Naive thymus-derived CD8-positive, alpha-beta T cell (primary cell): ENCODE data around the gene RNF150. TPM values are rescaled to one million over a fixed set of nuclear protein-coding genes. Genes with fewer than 3 reads are reported as not detected.
A peak's percentile ranks its signal among the peaks of the same experiment; 100 is the strongest.
"Not testable (repeated sequence)": the region's sequence is repeated elsewhere in the genome, so short reads cannot be mapped to it uniquely, and the experiment has no call there.

Experiments used
- ATAC-seq, 2 donors: fragments of 150-1000 bp; cut with Tn5 transposase in 1 of 2; sonication (Bioruptor Pico), chemical (Tn5 transposase) in 1 of 2; 1 replicate in 1 of 2; 2 replicates in 1 of 2; pipeline ENCODE4 v1.10.0; 2021; ENCODE audit warnings: mild to moderate bottlenecking in 2 of 2, moderate library complexity in 2 of 2
- POLR2A ChIA-PET: fragments of 350-600 bp; sonication (Branson Sonifier 250); formaldehyde crosslinking; loops from one replicate; lab custom pipeline; 2021; ENCODE audit warnings: antibody characterized with exemption; lab: Charles Lee
- DNase-seq, 10 donors: peaks; one replicate each; pipeline versions ENCODE4 v3.0.0 to v3.0.0-alpha.2; 2020 to 2022
- H3K27ac Mint-ChIP-seq, 10 donors: one replicate each; pipeline ENCODE4 v1.8.0; 2020 to 2022; ENCODE audit warnings: mild to moderate bottlenecking in 10 of 10, mixed read lengths in 10 of 10, moderate library complexity in 4 of 10, inconsistent platforms in 1 of 10
- H3K27me3 Mint-ChIP-seq, 5 donors: one replicate each; pipeline ENCODE4 v1.8.0; 2021 to 2022; ENCODE audit warnings: mixed read lengths in 5 of 5
- H3K36me3 Mint-ChIP-seq, 3 donors: one replicate each; pipeline ENCODE4 v1.8.0; 2020 to 2022; ENCODE audit warnings: mixed read lengths in 3 of 3, mild to moderate bottlenecking in 2 of 3, inconsistent platforms in 1 of 3
- H3K4me1 Mint-ChIP-seq, 4 donors: one replicate each; pipeline ENCODE4 v1.8.0; 2021 to 2022; ENCODE audit warnings: mixed read lengths in 4 of 4
- H3K4me3 Mint-ChIP-seq, 10 donors: one replicate each; pipeline ENCODE4 v1.8.0; 2020 to 2022; ENCODE audit warnings: mild to moderate bottlenecking in 10 of 10, mixed read lengths in 10 of 10, moderate library complexity in 6 of 10, inconsistent platforms in 1 of 10
- H3K9me3 Mint-ChIP-seq, 9 donors: one replicate each; pipeline ENCODE4 v1.8.0; 2020 to 2022; ENCODE audit warnings: mixed read lengths in 9 of 9, mild to moderate bottlenecking in 3 of 9, inconsistent platforms in 1 of 9, moderate library complexity in 1 of 9
- polyA plus RNA-seq, 3 donors: library from polyadenylated mRNA; unstranded; fragments of 300-500 nt; fragmentation: Illumina TruSeq; gene quantifications; one replicate each; pipeline ENCODE4 v1.2.3, GENCODE V29; 2021
- total RNA-seq, 8 experiments: library from RNA in 2 of 8; stranded (reverse) in 2 of 8; gene quantifications; one replicate each; pipeline ENCODE4 v1.2.3 and lab custom pipeline; 2021 to 2026

Gene RNF150
- not detected for total RNA-seq
- polyA plus RNA-seq: not detected
- total RNA-seq (lab: John Stamatoyannopoulos, UW): 0 to 0.60 (median 0) reads per million in 6 experiments

DNA sequence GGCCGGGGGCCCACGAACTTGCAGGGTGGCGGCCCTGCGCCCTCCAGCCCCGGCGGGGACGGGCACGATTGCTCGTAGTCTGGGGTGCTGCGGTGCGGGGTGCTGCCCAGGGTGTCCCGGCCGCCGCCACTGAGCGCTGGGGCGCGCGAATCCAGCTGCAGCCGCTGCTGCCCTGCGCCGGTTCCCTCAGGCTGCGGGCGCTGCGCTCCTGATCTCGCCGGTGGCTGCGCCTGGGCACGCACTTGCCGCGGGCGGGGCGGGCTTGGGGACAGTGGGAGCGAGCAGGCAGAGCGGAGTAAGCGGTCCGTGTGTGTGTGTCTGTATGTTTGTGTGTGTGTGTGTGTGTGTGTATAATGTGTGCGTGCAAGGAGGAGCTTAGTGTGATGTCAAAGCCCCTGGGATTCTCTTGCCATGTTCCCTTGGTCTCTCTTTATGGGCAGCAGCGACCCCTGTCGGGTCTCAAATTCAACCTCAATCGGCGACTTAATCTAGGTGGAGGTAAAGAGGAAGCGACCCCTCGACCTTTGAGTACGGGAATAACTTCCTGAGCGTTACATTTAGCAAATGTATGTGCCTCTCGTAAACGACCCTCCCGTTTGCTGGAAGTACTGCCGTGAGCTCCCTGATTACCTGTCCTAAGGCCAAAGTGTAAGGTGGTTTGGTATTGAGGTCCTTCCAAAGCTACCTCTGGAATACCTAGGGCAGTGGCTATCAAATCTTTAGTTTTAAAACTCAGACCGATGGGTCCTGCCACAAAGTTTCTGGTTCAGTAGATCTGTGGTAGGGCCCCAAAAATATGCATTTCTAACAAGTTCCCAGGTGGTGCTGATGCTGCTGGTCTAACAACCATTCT lies at the start of gene RNF150:
Gene RNF150, minus strand, starts transcription at position 324 of the 853 bp plus-strand sequence.
- H3K36me3 Mint-ChIP-seq: no peaks in the 10 kb centered on the region
- peak within 1 kb of the TSS; percentile 77 to 90 (median 86) for H3K4me3 Mint-ChIP-seq
- peak within 1 kb of the TSS in 1 of 10 donors; percentile 79 for H3K27ac Mint-ChIP-seq
- POLR2A ChIA-PET: no interaction called here
- ATAC-seq: peak; percentile 58 to 61
- H3K4me1 Mint-ChIP-seq: peaks cover 6 to 23% (median 19%) of the 10 kb centered on the region in 4 donors
- DNase-seq: peak in 9 of 10 donors; percentile 1 to 56 (median 18)
- peaks cover 0 to 2% (median 0%) of the 10 kb centered on the region in 9 donors for H3K9me3 Mint-ChIP-seq
- peaks cover 44 to 86% (median 58%) of the 10 kb centered on the region in 5 donors for H3K27me3 Mint-ChIP-seq

- peaks cover 2 to 18% (median 8%) of the 10 kb centered on the region in 5 donors for H3K27me3 Mint-ChIP-seq
- no peak for ATAC-seq
- no peak overlapping the region for H3K27ac Mint-ChIP-seq
- no peaks in the 10 kb centered on the region for H3K36me3 Mint-ChIP-seq
- H3K9me3 Mint-ChIP-seq: peaks cover 0 to 7% (median 0%) of the 10 kb centered on the region in 9 donors
- H3K4me1 Mint-ChIP-seq: no peaks in the 10 kb centered on the region
- no peak overlapping the region for H3K4me3 Mint-ChIP-seq
- POLR2A ChIA-PET: no interaction called here
- no peak for DNase-seq
Observed at GRCh38 chr4:141180991-141181761, 47.9 kb upstream of the RNF150 start.

- DNase-seq (no peak), ATAC-seq (no peak)
- Mint-ChIP-seq H3K9me3 (peaks cover 0 to 7% (median 0%) of the 10 kb centered on the region in 9 donors), H3K36me3 (no peaks in the 10 kb centered on the region), H3K27me3 (peaks cover 2 to 18% (median 5%) of the 10 kb centered on the region in 5 donors), H3K4me1 (no peaks in the 10 kb centered on the region), H3K27ac (no peak overlapping the region), H3K4me3 (no peak overlapping the region)
- POLR2A ChIA-PET: no interaction called here
Observed at GRCh38 chr4:141179474-141180373, 46.5 kb upstream of the RNF150 start.

GRCh38 chr4:141177171-141177570 lies 43.9 kb upstream of the RNF150 start:
- no peaks in the 10 kb centered on the region for H3K36me3 Mint-ChIP-seq
- no peaks in the 10 kb centered on the region for H3K9me3 Mint-ChIP-seq
- H3K4me1 Mint-ChIP-seq: no peaks in the 10 kb centered on the region
- H3K27me3 Mint-ChIP-seq: peaks cover 0 to 18% (median 9%) of the 10 kb centered on the region in 5 donors
- H3K4me3 Mint-ChIP-seq: no peak overlapping the region
- no peak for DNase-seq
- POLR2A ChIA-PET: no interaction called here
- no peak for ATAC-seq
- H3K27ac Mint-ChIP-seq: no peak overlapping the region

GRCh38 chr4:141174457-141174856 lies 41.2 kb upstream of the RNF150 start:
- POLR2A ChIA-PET: no interaction called here
- H3K36me3 Mint-ChIP-seq: no peaks in the 10 kb centered on the region
- no peak for ATAC-seq
- H3K27me3 Mint-ChIP-seq: peaks cover 0 to 11% (median 10%) of the 10 kb centered on the region in 5 donors
- DNase-seq: no peak
- no peak overlapping the region for H3K27ac Mint-ChIP-seq
- no peaks in the 10 kb centered on the region for H3K4me1 Mint-ChIP-seq
- H3K9me3 Mint-ChIP-seq: no peaks in the 10 kb centered on the region
- no peak overlapping the region for H3K4me3 Mint-ChIP-seq

GRCh38 chr4:141170671-141171070 lies 37.4 kb upstream of the RNF150 start:
- peaks cover 0 to 5% (median 0%) of the 10 kb centered on the region in 9 donors for H3K9me3 Mint-ChIP-seq
- no peaks in the 10 kb centered on the region for H3K36me3 Mint-ChIP-seq
- no peaks in the 10 kb centered on the region for H3K4me1 Mint-ChIP-seq
- H3K27ac Mint-ChIP-seq: no peak overlapping the region
- POLR2A ChIA-PET: no interaction called here
- H3K27me3 Mint-ChIP-seq: peaks cover 0 to 8% (median 5%) of the 10 kb centered on the region in 5 donors
- ATAC-seq (no peak), DNase-seq (no peak)
- H3K4me3 Mint-ChIP-seq: no peak overlapping the region

DNA sequence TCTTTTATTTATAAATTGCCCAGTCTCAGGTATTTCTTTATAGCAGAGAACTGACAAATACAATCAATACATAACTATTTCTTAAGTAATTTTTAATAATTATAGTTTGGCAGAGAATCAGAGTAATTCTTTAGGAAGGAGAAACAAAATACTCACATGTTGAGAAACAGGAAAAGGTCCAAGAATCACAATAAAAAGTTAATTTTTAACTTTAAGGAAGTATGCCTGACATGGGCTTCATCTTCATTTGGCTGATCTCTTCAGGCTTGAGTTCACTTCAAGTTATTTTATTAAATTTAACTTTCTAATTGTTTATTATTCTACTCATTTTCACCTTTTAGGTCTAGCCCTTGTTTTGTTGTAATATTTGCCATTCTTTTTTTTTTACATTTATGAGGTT lies 36.1 kb upstream of the RNF150 start:
- Mint-ChIP-seq H3K9me3 (peaks cover 0 to 5% (median 0%) of the 10 kb centered on the region in 9 donors), H3K4me1 (no peaks in the 10 kb centered on the region), H3K27ac (no peak overlapping the region), H3K36me3 (no peaks in the 10 kb centered on the region), H3K27me3 (peaks cover 3 to 18% (median 5%) of the 10 kb centered on the region in 5 donors), H3K4me3 (no peak overlapping the region)
- ATAC-seq: no peak
- POLR2A ChIA-PET: no interaction called here
- DNase-seq: no peak

GRCh38 chr4:141165001-141165400 lies 31.7 kb upstream of the RNF150 start:
- H3K4me1 Mint-ChIP-seq, H3K36me3 Mint-ChIP-seq, H3K27ac Mint-ChIP-seq, POLR2A ChIA-PET, H3K9me3 Mint-ChIP-seq, ATAC-seq, DNase-seq, H3K4me3 Mint-ChIP-seq: not testable (repeated sequence)
- peaks cover 7 to 30% (median 25%) of the 10 kb centered on the region in 5 donors for H3K27me3 Mint-ChIP-seq

GRCh38 chr4:141159027-141159426 lies 25.8 kb upstream of the RNF150 start:
- peaks cover 7 to 28% (median 22%) of the 10 kb centered on the region in 5 donors for H3K27me3 Mint-ChIP-seq
- H3K27ac Mint-ChIP-seq: no peak overlapping the region
- no peaks in the 10 kb centered on the region for H3K4me1 Mint-ChIP-seq
- POLR2A ChIA-PET: no interaction called here
- peaks cover 0 to 7% (median 0%) of the 10 kb centered on the region in 3 donors for H3K36me3 Mint-ChIP-seq
- no peak for ATAC-seq
- peaks cover 0 to 7% (median 0%) of the 10 kb centered on the region in 9 donors for H3K9me3 Mint-ChIP-seq
- no peak overlapping the region for H3K4me3 Mint-ChIP-seq
- DNase-seq: no peak

GRCh38 chr4:141158219-141158618 lies 24.9 kb upstream of the RNF150 start:
- ATAC-seq (no peak), DNase-seq (no peak)
- Mint-ChIP-seq H3K27ac (no peak overlapping the region), H3K4me1 (no peaks in the 10 kb centered on the region), H3K9me3 (peaks cover 0 to 7% (median 0%) of the 10 kb centered on the region in 9 donors), H3K36me3 (peaks cover 0 to 7% (median 0%) of the 10 kb centered on the region in 3 donors), H3K4me3 (no peak overlapping the region), H3K27me3 (peaks cover 6 to 23% (median 15%) of the 10 kb centered on the region in 5 donors)
- POLR2A ChIA-PET: no interaction called here

DNA sequence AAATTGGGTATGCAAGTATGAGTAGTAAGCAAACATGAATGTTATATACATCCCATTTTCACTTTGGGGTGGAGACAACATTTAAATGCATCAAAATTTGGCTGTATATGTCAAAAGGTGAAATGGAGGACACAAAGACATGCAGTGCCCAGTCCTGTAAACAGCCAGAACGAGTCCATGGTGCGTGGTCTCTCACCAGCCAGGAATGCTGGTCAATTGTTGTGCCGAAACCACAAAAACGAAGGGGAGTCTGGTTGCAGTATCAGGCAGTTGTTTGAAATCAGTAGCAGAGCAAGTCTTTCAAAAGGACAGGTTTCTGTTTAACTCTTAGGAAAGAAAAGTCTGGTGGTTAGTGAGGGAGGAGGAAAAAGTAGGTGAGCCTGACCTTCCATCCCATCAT lies 22.3 kb upstream of the RNF150 start:
- POLR2A ChIA-PET: no interaction called here
- Mint-ChIP-seq H3K27me3 (peaks cover 0 to 22% (median 12%) of the 10 kb centered on the region in 5 donors), H3K4me3 (no peak overlapping the region), H3K27ac (peak overlapping the region in 1 of 10 donors; percentile 3), H3K9me3 (peaks cover 0 to under 1% (median 0%) of the 10 kb centered on the region in 9 donors), H3K4me1 (no peaks in the 10 kb centered on the region), H3K36me3 (peaks cover 0 to under 1% (median 0%) of the 10 kb centered on the region in 3 donors)
- DNase-seq (no peak), ATAC-seq (no peak)

DNA sequence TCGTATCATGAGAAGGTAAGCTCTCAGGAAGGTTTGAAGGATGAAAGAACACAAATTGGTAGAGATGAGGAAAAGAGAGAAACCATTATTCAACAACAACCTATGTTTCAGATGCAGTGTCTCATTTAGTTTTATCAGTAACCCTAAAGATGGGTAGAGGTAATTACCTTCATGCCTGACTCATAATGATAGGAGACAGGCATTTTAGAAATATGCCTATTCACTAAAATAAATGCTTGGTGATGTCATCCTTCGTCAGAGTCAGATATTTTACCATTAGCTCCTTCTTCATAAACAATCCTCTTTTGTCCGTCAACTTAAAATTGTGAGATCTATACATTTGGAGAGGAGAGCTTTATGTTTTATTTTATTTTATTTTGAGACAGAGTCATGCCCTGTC lies 21.5 kb upstream of the RNF150 start:
- peaks cover 0 to 22% (median 12%) of the 10 kb centered on the region in 5 donors for H3K27me3 Mint-ChIP-seq
- ATAC-seq: no peak

More for the DNA sequence above, 21.5 kb upstream of the RNF150 start:
- H3K27ac Mint-ChIP-seq: no peak overlapping the region
- POLR2A ChIA-PET: no interaction called here
- H3K4me1 Mint-ChIP-seq: no peaks in the 10 kb centered on the region
- no peaks in the 10 kb centered on the region for H3K36me3 Mint-ChIP-seq
- H3K9me3 Mint-ChIP-seq: no peaks in the 10 kb centered on the region
- DNase-seq: no peak
- H3K4me3 Mint-ChIP-seq: no peak overlapping the region
